ENCODE results near the gene COASY.

DNA sequence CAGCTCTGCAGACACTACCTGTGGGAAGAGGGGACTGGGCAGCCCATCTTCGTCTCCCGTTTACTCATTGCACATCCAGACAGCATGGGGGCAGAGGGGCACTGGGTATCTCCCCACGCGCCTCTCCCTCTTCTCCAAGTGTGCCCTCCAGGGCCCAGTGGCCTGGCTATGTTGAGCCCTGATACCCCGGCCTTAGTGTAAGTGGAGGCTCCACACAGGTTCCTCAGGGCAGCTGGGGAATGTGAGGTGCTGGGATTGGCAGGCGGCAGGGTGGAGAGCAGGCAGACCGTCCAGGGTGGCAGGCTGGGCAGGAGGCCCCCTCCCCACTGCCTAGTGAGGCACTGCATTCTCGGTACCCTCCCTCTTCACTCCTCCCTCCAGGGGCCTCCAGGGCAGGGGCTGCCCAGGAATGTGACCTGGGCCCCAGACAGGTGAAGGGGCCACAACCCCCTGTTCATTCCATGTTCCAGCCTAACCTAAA, 39.1 kb upstream of the COASY start:
- TF ChIP-seq, protein P1, sequence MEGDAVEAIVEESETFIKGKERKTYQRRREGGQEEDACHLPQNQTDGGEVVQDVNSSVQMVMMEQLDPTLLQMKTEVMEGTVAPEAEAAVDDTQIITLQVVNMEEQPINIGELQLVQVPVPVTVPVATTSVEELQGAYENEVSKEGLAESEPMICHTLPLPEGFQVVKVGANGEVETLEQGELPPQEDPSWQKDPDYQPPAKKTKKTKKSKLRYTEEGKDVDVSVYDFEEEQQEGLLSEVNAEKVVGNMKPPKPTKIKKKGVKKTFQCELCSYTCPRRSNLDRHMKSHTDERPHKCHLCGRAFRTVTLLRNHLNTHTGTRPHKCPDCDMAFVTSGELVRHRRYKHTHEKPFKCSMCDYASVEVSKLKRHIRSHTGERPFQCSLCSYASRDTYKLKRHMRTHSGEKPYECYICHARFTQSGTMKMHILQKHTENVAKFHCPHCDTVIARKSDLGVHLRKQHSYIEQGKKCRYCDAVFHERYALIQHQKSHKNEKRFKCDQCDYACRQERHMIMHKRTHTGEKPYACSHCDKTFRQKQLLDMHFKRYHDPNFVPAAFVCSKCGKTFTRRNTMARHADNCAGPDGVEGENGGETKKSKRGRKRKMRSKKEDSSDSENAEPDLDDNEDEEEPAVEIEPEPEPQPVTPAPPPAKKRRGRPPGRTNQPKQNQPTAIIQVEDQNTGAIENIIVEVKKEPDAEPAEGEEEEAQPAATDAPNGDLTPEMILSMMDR (IDR thresholded peaks at IDR 0.05) = no peak
- TF ChIP-seq POLR2A (IDR thresholded peaks at IDR 0.05) (no peak), POLR2AphosphoS5 (IDR thresholded peaks at IDR 0.05) (no peak)

Data from prostate gland (tissue), 2 donors.